Mucosa of descending colon (tissue), 3 donors: ENCODE measurements around the gene PCDHB5. TPM values are rescaled to one million over a fixed set of nuclear protein-coding genes. Genes with fewer than 3 reads are reported as not detected.
"Not testable (repeated sequence)": the region's sequence is repeated elsewhere in the genome, so short reads cannot be mapped to it uniquely, and the experiment has no call there.

Experiments used
- ATAC-seq: fragments of 200-7000 bp; cut with Tn5 transposase; one replicate; pipeline ENCODE4 v1.9.1; 2020; ENCODE audit warnings: mild to moderate bottlenecking, moderate library complexity
- DNase-seq, 3 donors: peaks; one replicate each; pipeline ENCODE4 v3.0.0-alpha.2; 2020
- H3K36me3 ChIP-seq: fragments of 200-600 bp; one replicate; pipeline ENCODE4 v1.8.0; 2021; ENCODE audit warnings: low read depth, mild to moderate bottlenecking
- H3K4me1 ChIP-seq: fragments of 200-600 bp; one replicate; pipeline ENCODE4 v1.8.0; 2021; ENCODE audit warnings: low read depth, mild to moderate bottlenecking
- H3K4me3 ChIP-seq: fragments of 200-600 bp; one replicate; pipeline ENCODE4 v1.8.0; 2021; ENCODE audit warnings: mild to moderate bottlenecking
- H3K9me3 ChIP-seq: fragments of 200-600 bp; one replicate; pipeline ENCODE4 v1.8.0; 2021; ENCODE audit warnings: mild to moderate bottlenecking
- intact Hi-C, 2 donors: fragments of 100-400 bp; cut with DNase I in 1 of 2; cut with micrococcal nuclease in 1 of 2; formaldehyde crosslinking; loops; one replicate each; pipeline versions ENCODE4 v1.11.0 to v1.11.1; 2022; cut with DNase I, micrococcal nuclease
- long read RNA-seq, 2 donors: library from polyadenylated mRNA; unstranded; transcript quantifications; one replicate each; pipeline ENCODE4 v2.0.0, GENCODE V29; 2019 to 2021
- total RNA-seq, 3 donors: library from RNA; stranded (reverse); fragmentation: NEBNext Ultra II Directional in 2 of 3; extraction: Animal tissue kit (Norgen Biotek cat#: 25700) in 2 of 3; gene quantifications; one replicate each; pipeline versions ENCODE4 v1.2.1 to v1.2.4, GENCODE V29; 2021 to 2023
- TF ChIP-seq, protein P1 (sequence below): fragments of 200-600 bp; IDR thresholded peaks from one replicate; pipeline ENCODE4 v1.8.0; 2022; ENCODE audit warnings: antibody characterized with exemption, mild to moderate bottlenecking
- donor health status: DM: no; HTN: no; CAD: no; lungs with moderate emphysema.
- donor health status: DM: no; HTN: no; CAD: no.
- donor health status: DM: no; HTN: yes; CAD: no.

Gene PCDHB5
- 1 to 10 TPM in 1 of 3 donors, under 1 TPM in 2; 0.41 to 3.0 (median 0.60) TPM for total RNA-seq
- long read RNA-seq, donor 1, partial matches to known transcripts: 0 of 3 reads
- long read RNA-seq, donor 1, other reads (novel, unspliced or antisense): 0 of 3 reads
- long read RNA-seq, donor 2: 0 reads

DNA sequence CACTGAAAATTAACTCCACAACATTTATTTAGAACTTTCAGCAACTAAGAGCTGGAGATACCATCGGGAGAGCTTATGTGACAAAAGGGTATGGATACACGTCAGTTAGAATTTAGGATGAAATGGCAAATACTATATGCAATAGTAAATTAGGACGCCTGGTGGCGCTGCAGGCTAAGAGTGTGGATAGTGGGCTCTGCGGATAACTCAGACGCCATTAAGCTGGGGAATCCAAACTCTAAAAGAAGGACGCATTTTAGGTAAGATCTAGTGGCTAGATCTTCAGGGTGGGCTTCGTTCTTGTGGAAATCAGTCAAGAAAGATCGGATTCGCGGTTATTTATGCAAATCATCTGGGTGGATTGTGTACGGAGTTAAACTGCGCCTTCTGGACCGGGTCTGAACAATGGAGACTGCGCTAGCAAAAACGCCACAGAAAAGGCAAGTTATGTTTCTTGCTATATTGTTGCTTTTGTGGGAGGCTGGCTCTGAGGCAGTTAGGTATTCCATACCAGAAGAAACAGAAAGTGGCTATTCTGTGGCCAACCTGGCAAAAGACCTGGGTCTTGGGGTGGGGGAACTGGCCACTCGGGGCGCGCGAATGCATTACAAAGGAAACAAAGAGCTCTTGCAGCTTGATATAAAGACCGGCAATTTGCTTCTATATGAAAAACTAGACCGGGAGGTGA, at the start of gene PCDHB5:
TSS of gene PCDHB5 (plus strand) at position 177 of the 688 bp plus-strand sequence. CDS start at position 406, 229 bp downstream.
- ATAC-seq: no peak
- intact Hi-C loops: no loop called here
- DNase-seq: no peak
- Histone ChIP-seq H3K36me3 (no peaks in the 10 kb centered on the region), H3K4me3 (no peak within 1 kb of the TSS), H3K9me3 (peaks cover 70% of the 10 kb centered on the region), H3K4me1 (no peaks in the 10 kb centered on the region)
- TF ChIP-seq, protein P1, sequence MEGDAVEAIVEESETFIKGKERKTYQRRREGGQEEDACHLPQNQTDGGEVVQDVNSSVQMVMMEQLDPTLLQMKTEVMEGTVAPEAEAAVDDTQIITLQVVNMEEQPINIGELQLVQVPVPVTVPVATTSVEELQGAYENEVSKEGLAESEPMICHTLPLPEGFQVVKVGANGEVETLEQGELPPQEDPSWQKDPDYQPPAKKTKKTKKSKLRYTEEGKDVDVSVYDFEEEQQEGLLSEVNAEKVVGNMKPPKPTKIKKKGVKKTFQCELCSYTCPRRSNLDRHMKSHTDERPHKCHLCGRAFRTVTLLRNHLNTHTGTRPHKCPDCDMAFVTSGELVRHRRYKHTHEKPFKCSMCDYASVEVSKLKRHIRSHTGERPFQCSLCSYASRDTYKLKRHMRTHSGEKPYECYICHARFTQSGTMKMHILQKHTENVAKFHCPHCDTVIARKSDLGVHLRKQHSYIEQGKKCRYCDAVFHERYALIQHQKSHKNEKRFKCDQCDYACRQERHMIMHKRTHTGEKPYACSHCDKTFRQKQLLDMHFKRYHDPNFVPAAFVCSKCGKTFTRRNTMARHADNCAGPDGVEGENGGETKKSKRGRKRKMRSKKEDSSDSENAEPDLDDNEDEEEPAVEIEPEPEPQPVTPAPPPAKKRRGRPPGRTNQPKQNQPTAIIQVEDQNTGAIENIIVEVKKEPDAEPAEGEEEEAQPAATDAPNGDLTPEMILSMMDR: no peak

DNA sequence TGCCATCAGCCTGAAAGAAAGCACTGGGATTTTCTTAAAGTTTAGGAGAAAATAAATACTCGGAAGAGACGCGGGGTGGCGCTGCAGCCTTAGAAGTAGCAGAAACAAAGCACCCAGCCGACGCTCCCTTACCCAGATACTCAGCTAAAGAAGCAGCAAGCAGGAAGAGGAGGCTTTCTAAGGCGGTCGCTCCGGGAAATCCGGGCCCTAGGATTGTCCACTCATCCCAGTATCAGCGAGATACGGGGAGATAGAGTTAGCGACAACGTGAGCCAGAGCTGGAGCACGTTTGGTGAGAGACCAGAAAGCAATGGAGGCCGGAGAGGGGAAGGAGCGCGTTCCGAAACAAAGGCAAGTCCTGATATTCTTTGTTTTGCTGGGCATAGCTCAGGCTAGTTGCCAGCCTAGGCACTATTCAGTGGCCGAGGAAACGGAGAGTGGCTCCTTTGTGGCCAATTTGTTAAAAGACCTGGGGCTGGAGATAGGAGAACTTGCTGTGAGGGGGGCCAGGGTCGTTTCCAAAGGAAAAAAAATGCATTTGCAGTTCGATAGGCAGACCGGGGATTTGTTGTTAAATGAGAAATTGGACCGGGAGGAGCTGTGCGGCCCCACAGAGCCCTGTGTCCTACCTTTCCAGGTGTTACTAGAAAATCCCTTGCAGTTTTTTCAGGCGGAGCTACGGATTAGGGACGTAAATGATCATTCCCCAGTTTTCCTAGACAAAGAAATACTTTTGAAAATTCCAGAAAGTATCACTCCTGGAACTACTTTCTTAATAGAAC, 40.3 kb upstream of the PCDHB5 start, which contains the start of gene PCDHB2:
TSS of gene PCDHB2 (plus strand) at position 135 of the 782 bp plus-strand sequence. CDS start at position 311, 176 bp downstream.
- ATAC-seq: peak; percentile 45
- peak in 1 of 3 donors; percentile 3 for DNase-seq
- Histone ChIP-seq H3K4me1 (no peaks in the 10 kb centered on the region), H3K36me3 (no peaks in the 10 kb centered on the region), H3K4me3 (no peak within 1 kb of the TSS), H3K9me3 (peaks cover 38% of the 10 kb centered on the region)
- intact Hi-C loops: no loop called here
- TF ChIP-seq, protein P1: no peak

DNA sequence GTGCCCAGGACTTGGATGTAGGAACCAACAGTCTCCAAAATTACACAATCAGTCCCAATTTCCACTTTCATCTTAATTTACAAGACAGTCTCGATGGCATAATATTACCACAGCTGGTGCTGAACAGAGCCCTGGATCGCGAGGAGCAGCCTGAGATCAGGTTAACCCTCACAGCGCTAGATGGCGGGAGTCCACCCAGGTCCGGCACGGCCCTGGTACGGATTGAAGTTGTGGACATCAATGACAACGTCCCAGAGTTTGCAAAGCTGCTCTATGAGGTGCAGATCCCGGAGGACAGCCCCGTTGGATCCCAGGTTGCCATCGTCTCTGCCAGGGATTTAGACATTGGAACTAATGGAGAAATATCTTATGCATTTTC, 39.8 kb upstream of the PCDHB5 start:
- Histone ChIP-seq H3K9me3 (peaks cover 37% of the 10 kb centered on the region), H3K36me3 (no peaks in the 10 kb centered on the region), H3K4me3 (no peak overlapping the region), H3K4me1 (no peaks in the 10 kb centered on the region)
- no peak for ATAC-seq
- no peak for DNase-seq
- TF ChIP-seq, protein P1: no peak
- intact Hi-C loops: no loop called here

DNA sequence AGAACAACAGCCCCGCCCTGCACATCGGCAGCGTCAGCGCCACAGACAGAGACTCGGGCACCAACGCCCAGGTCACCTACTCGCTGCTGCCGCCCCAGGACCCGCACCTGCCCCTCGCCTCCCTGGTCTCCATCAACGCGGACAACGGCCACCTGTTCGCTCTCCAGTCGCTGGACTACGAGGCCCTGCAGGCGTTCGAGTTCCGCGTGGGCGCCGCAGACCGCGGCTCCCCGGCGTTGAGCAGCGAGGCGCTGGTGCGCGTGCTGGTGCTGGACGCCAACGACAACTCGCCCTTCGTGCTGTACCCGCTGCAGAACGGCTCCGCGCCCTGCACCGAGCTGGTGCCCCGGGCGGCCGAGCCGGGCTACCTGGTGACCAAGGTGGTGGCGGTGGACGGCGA, 38.8 kb upstream of the PCDHB5 start:
- DNase-seq, H3K4me1 ChIP-seq, H3K36me3 ChIP-seq, H3K4me3 ChIP-seq, ATAC-seq, intact Hi-C loops: not testable (repeated sequence)
- H3K9me3 ChIP-seq: peaks cover 45% of the 10 kb centered on the region

DNA sequence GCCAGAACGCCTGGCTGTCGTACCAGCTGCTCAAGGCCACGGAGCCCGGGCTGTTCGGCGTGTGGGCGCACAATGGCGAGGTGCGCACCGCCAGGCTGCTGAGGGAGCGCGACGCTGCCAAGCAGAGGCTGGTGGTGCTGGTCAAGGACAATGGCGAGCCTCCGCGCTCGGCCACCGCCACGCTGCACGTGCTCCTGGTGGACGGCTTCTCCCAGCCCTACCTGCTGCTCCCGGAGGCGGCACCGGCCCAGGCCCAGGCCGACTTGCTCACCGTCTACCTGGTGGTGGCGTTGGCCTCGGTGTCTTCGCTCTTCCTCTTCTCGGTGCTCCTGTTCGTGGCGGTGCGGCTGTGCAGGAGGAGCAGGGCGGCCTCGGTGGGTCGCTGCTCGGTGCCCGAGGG, 38.4 kb upstream of the PCDHB5 start:
- ATAC-seq, intact Hi-C loops, H3K4me1 ChIP-seq, H3K36me3 ChIP-seq, H3K4me3 ChIP-seq, DNase-seq: not testable (repeated sequence)
- H3K9me3 ChIP-seq: peaks cover 49% of the 10 kb centered on the region

DNA sequence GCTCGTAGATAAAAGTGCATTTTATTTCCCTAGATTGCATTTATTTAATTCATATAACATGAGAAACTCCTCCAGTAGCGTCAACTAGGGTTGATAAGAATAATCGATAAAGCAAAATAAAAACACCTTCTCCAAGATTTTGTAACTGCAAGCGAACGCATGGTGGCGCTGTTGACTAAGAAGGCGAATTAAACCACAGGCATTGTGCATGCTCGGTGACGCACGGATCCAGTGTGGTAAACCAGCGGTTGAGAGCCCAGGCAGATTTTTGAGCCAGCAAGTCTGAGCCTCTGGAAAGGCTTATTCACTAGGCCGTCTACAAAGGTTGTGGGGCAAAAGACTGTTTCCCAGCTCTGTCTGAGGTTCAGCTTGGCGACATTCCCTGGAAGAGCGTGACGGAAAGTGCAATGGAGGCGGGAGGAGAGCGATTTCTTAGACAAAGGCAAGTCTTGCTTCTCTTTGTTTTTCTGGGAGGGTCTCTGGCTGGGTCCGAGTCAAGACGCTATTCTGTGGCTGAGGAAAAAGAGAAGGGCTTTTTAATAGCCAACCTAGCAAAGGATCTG, 34.7 kb upstream of the PCDHB5 start, which contains the start of gene PCDHB3:
TSS of gene PCDHB3 (plus strand) at position 231 of the 563 bp plus-strand sequence. CDS start at position 408, 177 bp downstream.
- H3K36me3 ChIP-seq: no peaks in the 10 kb centered on the region
- no peak for ATAC-seq
- intact Hi-C loops: no loop called here
- H3K4me1 ChIP-seq: no peaks in the 10 kb centered on the region
- DNase-seq: no peak
- peaks cover 37% of the 10 kb centered on the region for H3K9me3 ChIP-seq
- TF ChIP-seq, protein P1: no peak
- no peak within 1 kb of the TSS for H3K4me3 ChIP-seq
